SK-N-SH (cell line): ENCODE measurements around the gene BRD3. TPM values are rescaled to one million over a fixed set of nuclear protein-coding genes. Genes with fewer than 3 reads are reported as not detected.

Source experiments
- CTCF ChIA-PET: fragments of 300-600, 350-600 bp; formaldehyde crosslinking; extraction: SDS; loops from one replicate; lab custom pipeline; 2021; lab: Yijun Ruan, JAX
- POLR2A ChIA-PET: fragments of 350-600 bp; sonication (Branson Sonifier 250); formaldehyde crosslinking; extraction: SDS; loops from one replicate; lab custom pipeline; 2020; ENCODE audit warnings: antibody characterized with exemption, inconsistent platforms; lab: Yijun Ruan, JAX
- DNase-seq: peaks from one replicate; pipeline ENCODE4 v3.0.0; 2012
- H2AFZ ChIP-seq: fragments of 200-600 bp; sonication (generic); 2 replicates; pipeline ENCODE4 v1.8.1; 2016; ENCODE audit warnings: antibody characterized with exemption, mild to moderate bottlenecking, low read depth
- H3F3A ChIP-seq: fragments of 200-600 bp; sonication (generic); replicated peaks from 2 replicates; pipeline ENCODE3; 2016; ENCODE audit warnings: antibody characterized with exemption, mild to moderate bottlenecking; ENCODE audit not compliant: insufficient read depth
- H3K27ac ChIP-seq, 2 experiments: fragments of 200-500 bp in 1 of 2; fragments of 200-600 bp in 1 of 2; sonication (Bioruptor generic) in 1 of 2; sonication (generic), shearing (Covaris generic) in 1 of 2; 2 replicates each; pipeline versions ENCODE4 v1.5.1 to v1.6.1; 2014 to 2016; ENCODE audit warnings: low read depth in 2 of 2, inconsistent platforms in 1 of 2, low read length in 1 of 2, mild to moderate bottlenecking in 1 of 2, mixed read lengths in 1 of 2
- H3K27me3 ChIP-seq: fragments of 200-600 bp; sonication (generic), shearing (Covaris generic); 2 replicates; pipeline ENCODE4 v1.6.1; 2016; ENCODE audit warnings: mixed run types; ENCODE audit not compliant: insufficient read depth
- H3K36me3 ChIP-seq, 2 experiments: fragments of 200-500 bp in 1 of 2; fragments of 200-600 bp in 1 of 2; sonication (Bioruptor generic) in 1 of 2; sonication (generic) in 1 of 2; replicated peaks in 1 of 2; 2 replicates each; pipeline versions ENCODE3 to v1.5.1; 2014 to 2016; ENCODE audit warnings: low read length in 1 of 2, mild to moderate bottlenecking in 1 of 2; ENCODE audit not compliant: insufficient read depth in 2 of 2, control insufficient read depth in 1 of 2
- H3K4me1 ChIP-seq, 2 experiments: fragments of 200-500 bp in 1 of 2; fragments of 200-600 bp in 1 of 2; sonication (Bioruptor generic) in 1 of 2; sonication (generic), shearing (Covaris generic) in 1 of 2; 2 replicates each; pipeline versions ENCODE4 v1.5.1 to v1.6.1; 2014 to 2016; ENCODE audit warnings: low read depth in 1 of 2, low read length in 1 of 2, mixed run types in 1 of 2; ENCODE audit not compliant: insufficient read depth in 2 of 2, control insufficient read depth in 1 of 2
- H3K4me2 ChIP-seq: fragments of 200-600 bp; sonication (generic), shearing (Covaris generic); 2 replicates; pipeline ENCODE4 v1.6.1; 2017; ENCODE audit warnings: mixed run types
- H3K4me3 ChIP-seq, 2 experiments: fragments of 200-500 bp in 1 of 2; fragments of 200-600 bp in 1 of 2; sonication (Bioruptor generic) in 1 of 2; sonication (generic), shearing (Covaris generic) in 1 of 2; 2 replicates each; pipeline versions ENCODE4 v1.5.1 to v1.8.1; 2014 to 2016; ENCODE audit warnings: low read depth in 2 of 2, inconsistent platforms in 1 of 2, low read length in 1 of 2, mild to moderate bottlenecking in 1 of 2, mixed read lengths in 1 of 2, moderate library complexity in 1 of 2
- H3K79me2 ChIP-seq: fragments of 200-600 bp; sonication (generic); 2 replicates; pipeline ENCODE4 v1.8.1; 2017; ENCODE audit warnings: mild to moderate bottlenecking; ENCODE audit not compliant: insufficient read depth
- H3K9ac ChIP-seq: fragments of 200-600 bp; sonication (generic); 2 replicates; pipeline ENCODE4 v1.6.1; 2017; ENCODE audit warnings: mixed run types
- H3K9me2 ChIP-seq: fragments of 200-600 bp; sonication (generic); 2 replicates; pipeline ENCODE4 v1.6.1; 2017; ENCODE audit warnings: mixed run types
- H3K9me3 ChIP-seq: fragments of 200-600 bp; sonication (generic); 2 replicates; pipeline ENCODE4 v1.6.1; 2017; ENCODE audit warnings: mixed run types, mild to moderate bottlenecking, moderate library complexity
- H4K20me1 ChIP-seq: fragments of 200-600 bp; sonication (generic); 2 replicates; pipeline ENCODE4 v1.6.1; 2017; ENCODE audit warnings: mild to moderate bottlenecking, mixed run types; ENCODE audit not compliant: insufficient read depth
- EZH2phosphoT487 ChIP-seq: fragments of 200-600 bp; sonication (generic); IDR thresholded peaks from 2 replicates; pipeline ENCODE4 v1.6.1; 2017; ENCODE audit warnings: low read depth, mixed run types, mild to moderate bottlenecking, antibody characterized with exemption, moderate library complexity, borderline replicate concordance
- FOXJ3 ChIP-seq: sonication (generic); formaldehyde crosslinking; IDR thresholded peaks from 2 replicates; pipeline ENCODE4 v1.5.1; 2020; ENCODE audit warnings: mild to moderate bottlenecking, missing genetic modification reagents
- RCOR1 ChIP-seq: fragments of 150-350 bp; IDR thresholded peaks from 2 replicates; pipeline ENCODE4 v1.6.1; 2017; ENCODE audit warnings: antibody characterized with exemption, low read length
- TAF1 ChIP-seq: IDR thresholded peaks from 2 replicates; pipeline ENCODE4 v1.6.1; 2012; ENCODE audit warnings: low read depth, mild to moderate bottlenecking, low read length, moderate library complexity, borderline replicate concordance
- WGBS: methylation state at CpG from one replicate; pipeline ENCODE4 v1.1.6; 2017; ENCODE audit warnings: low lambda C conversion rate; 5-methylcytosine and 5-hydroxymethylcytosine counted together
- polyA plus RNA-seq, 3 experiments: library from polyadenylated mRNA; depleted of rRNA; stranded (reverse); fragments of >200 nt; gene quantifications; 2 replicates each; pipeline ENCODE4 v1.2.3, GENCODE V29; 2012

Gene BRD3
- polyA plus RNA-seq, 1 of the 3 experiments (the other 2 are of a cell fraction), result 11.4 TPM

DNA sequence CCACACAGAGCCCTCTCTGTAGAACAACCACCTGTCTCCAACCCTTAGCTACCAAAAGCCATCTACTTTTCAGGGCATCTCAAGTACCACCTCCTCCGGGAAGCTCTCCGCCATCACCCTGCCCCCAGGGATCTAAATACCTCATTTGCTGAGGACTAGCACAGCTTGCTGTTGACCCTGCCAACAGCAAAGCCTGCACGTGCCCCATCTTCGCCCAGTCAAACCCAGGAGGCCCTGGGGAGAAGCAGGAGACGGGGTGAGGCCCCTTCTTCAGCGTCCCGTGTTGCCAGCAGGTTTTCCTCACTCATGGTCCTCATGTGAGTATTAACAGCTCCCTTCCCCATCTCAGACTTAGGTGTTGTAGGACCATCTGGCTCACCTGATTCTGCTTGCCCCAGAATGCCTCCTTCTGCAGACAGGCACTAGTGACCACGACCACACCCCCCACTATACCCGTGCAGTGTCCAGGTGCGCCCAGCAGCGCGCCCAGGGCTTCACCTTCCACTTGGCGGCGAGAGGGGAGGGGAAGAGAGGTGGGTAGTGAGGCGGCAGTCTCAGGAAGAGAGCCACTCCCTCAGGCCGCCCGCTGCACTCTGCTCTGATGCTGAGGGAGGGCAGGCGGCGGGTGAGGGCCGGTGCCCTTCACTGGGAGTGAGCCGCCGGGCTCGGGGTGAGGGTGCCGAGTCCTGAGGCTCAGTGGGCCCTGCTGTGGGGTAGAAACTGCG lies 86.8 kb downstream of the BRD3 start:
- peaks cover 100% of the 10 kb centered on the region for H3K79me2 ChIP-seq
- no peaks in the 10 kb centered on the region for H3K9me3 ChIP-seq
- peaks cover 0 to 32% of the 10 kb centered on the region in 2 experiments; a peak in 1 of 4 replicates for H3K4me1 ChIP-seq
- no peaks in the 10 kb centered on the region for H3K9me2 ChIP-seq
- H3K4me2 ChIP-seq, result no peak overlapping the region
- no peaks in the 10 kb centered on the region for H3F3A ChIP-seq
- TF ChIP-seq TAF1 (no peak), FOXJ3 (CRISPR knock-in tag) (no peak), EZH2phosphoT487 (no peak), RCOR1 (no peak)
- H3K36me3 ChIP-seq, result no peaks in the 10 kb centered on the region
- no peaks in the 10 kb centered on the region for H3K27me3 ChIP-seq
- H3K9ac ChIP-seq, result no peak overlapping the region
- H2AFZ ChIP-seq, result no peak overlapping the region
- 91% methylated on average over 19 of the region's 25 CpGs for WGBS
- peak; percentile 45 for DNase-seq
- H3K27ac ChIP-seq, result no peak overlapping the region; a peak in 1 of 4 replicates
- ChIA-PET CTCF (interaction anchor here (1.0 to 2.9 kb wide), 3 partner anchors 13 to 238 kb away, joined by 3 to 14 read pairs (median 3); no protein-coding TSS in a partner anchor), POLR2A (interaction anchor here (0.9 to 1.2 kb wide), 2 partner anchors 10 to 12 kb away, joined by 4 read pairs; no protein-coding TSS in a partner anchor)
- H3K4me3 ChIP-seq, result no peak overlapping the region
- peaks cover 99% of the 10 kb centered on the region for H4K20me1 ChIP-seq

Other genes starting within 250 kb of the BRD3 start
- 12.9 and 14.9 TPM in 2 replicates for gene VAV2, start 75.7 kb downstream of the BRD3 start, polyA plus RNA-seq (2012; rRNA removed)
- gene BRD3OS, start 42.5 kb downstream of the BRD3 start, polyA plus RNA-seq (2012; rRNA removed), result 21.6 and 23.1 TPM in 2 replicates
- 35.1 and 36.6 TPM in 2 replicates for gene WDR5, start 68.1 kb upstream of the BRD3 start, polyA plus RNA-seq (2012; rRNA removed)
- gene RNU6ATAC, start 96.5 kb upstream of the BRD3 start, polyA plus RNA-seq (2012; rRNA removed), result not detected in 2 replicates